GM18861 (cell line): ENCODE data around the gene TBXAS1.
"Not testable (repeated sequence)": the region's sequence is repeated elsewhere in the genome, so short reads cannot be mapped to it uniquely, and the experiment has no call there.

Experiments
- ATAC-seq: cut with Tn5 transposase; IDR thresholded peaks from one replicate; pipeline ENCODE4 v1.9.1; 2021; ENCODE audit not compliant: unreplicated experiment

The TBXAS1 gene

DNA sequence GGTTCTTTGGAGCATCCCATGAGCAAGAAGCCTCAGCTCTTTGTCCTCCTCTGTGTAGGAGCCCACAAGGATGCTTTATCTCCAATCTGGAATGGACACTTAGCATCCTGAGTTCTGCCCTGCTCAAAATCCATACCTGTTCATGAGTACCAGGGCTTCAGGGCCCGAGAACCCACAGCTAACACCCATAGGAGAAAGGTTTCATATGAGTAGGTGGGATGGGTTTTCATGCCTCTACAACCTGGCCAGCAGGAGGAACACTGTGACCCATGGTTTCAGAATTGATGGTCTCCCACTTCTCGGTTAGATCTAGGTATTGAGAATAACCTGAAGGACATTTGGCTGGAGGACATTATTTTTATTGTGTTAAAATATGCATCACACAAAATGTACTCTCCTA is 57.8 kb downstream of the TBXAS1 start:
- ATAC-seq: no peak

DNA sequence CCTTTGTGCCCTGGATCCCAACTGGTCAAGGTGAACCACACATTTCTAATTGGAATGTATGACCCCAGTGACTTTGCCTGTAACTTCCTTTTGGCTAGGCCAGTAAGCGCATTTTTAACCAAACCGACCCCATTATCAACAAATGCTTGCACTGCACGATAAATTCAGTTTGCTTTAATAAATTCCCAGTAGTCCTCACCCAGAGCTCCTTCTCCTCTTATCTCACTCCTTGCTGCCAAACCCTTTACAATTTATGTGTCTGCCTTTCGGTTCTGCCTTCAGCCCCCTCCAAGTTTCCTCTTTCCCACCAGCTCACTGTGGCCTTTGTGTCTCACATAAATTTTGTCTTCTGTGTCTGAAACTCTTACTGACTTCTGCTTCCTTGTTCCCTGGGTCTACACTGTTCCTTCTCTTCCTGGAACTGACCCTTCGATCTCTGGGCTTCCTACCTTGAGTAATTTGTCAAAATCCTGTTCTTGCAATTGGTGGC is 59.0 kb downstream of the TBXAS1 start:
- no peak for ATAC-seq

DNA sequence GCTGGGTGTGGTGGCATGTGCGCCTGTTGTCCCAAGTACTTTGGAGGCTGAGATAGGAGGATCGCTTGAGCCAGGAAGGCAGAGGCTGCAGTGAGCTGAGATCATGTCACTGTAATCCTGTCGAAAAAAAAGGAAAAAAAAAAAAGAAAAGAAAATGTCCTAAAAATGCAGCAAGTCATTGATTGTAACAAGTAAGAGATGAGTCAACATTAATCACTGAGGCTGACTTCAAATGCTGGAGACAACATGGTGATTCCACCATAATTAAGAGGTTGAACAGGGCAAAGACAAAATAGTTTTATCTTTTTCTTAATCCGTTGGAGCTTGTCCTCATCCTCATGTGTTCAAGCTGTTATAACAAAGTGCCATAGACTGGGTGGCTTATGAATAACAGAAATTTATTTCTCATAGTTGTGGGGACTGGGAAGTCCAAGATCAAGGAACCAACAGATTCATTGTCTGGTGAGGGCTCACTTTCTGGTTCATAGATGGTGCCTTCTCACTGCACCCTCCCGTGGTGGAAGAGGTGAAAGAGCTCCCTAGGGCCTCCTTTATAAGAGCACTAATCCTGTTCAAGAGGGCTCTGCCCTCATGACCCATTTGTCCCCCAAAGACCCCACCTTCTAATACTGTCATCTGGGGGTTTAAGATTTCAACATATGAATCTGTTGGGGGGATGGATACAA is 60.3 kb downstream of the TBXAS1 start:
- ATAC-seq: no peak

DNA sequence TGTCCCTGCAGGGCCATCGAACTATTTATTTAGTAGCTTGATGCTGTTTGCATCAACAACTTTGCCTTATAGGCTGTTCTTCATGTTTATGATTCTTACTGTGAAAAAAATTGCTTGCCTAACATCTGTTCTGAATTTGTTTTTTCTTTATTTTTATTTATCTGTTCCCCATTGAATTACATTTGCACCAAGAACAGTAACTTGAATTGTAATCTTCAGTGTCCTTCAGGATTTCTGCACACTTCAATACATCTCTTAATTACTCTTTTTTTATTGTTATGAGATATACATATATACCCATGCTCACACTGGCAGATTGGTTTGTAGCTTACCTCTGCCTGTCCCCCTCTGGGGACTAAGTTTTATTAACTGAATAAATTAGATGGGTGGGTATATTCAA is 64.4 kb downstream of the TBXAS1 start:
- no peak for ATAC-seq

DNA sequence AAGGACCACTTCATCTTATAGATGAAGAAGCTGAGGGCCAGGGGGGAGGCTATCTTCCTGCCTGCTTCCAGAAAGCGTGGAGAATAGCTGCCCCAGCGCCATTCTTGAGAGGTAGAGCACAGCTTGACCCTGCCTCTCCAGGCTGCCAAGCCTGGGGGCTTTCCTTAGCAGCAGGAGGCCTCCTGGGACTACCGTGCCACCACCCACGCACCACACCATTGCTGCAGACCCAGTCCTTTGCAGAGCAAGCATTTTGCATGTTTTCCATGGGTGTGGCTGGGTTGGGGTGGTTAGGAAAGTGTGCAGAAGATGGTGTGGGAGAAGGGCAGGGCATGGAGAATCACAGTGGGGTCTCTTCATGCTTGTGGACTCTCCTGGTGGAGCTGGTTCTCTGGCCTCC is 64.9 kb downstream of the TBXAS1 start:
- ATAC-seq: peak; percentile 63

DNA sequence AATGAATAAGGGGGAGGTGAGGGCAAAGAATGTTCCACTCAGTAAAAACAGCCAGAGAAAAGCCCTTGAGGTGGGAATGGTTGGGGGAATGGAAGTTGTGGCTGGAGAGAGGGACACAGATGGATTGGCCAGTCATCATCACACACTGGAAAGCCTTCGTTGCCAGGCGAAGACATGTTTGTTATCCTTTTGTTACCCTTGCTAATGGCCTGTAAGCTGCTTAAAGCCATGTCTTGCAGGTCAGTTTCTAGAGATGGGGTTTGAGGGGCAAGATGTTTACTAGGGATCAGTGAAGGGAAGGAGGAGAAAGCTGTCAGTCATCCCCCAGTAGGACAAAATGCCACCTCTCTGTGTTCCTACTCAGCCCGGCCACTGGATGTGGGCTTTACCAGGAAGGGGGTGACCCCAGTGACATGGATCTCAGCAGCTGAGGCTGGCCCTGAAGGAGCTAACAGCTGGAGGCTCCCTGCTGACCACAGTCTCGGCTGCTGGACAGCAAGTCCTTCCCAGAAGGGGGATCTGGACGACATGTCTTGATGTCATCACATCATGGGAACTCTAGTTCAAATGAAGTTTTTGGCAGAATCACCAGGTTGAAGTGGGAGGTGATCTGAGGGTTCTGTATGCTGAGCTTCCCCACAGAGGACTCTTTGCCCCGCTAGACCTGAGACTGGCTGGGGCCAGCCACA is 66.2 kb downstream of the TBXAS1 start:
- ATAC-seq: no peak

DNA sequence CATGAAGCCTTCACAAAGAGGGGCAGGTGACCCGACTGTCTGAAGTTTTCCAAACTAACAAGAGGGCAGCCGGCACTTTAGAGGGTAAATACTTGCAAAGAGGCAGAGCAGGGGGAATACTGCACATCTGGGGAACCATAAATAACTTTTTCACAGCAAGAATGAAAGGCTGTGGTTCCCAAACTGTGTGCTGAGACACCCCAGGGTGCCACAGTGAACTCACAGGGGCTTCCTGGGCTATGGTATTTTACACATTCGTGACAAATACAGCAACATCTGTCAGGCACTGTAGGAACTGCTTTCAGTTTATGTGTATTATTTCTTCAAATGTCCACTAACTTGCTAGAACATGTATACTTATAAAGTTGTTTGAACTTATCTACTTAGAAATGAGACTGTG is 67.2 kb downstream of the TBXAS1 start:
- no peak for ATAC-seq

DNA sequence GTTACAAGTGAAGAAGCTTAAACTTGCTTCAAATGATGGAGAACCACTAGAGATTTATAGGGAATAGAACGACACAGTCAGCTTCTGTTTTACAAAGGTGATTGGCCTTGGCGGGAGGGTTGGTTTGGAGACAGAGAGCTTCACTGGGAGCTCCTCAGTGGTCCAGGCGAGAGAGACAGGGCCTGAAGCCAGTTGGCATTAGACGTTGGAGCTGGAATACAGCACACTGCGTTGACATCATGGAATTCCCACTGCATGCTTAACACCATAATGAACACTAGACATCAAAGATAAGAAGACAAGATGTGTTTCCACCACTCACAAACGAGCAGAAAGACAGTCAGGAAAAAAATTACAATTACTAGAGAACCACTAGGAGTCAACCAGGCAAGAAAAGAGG is 67.8 kb downstream of the TBXAS1 start:
- ATAC-seq: no peak

DNA sequence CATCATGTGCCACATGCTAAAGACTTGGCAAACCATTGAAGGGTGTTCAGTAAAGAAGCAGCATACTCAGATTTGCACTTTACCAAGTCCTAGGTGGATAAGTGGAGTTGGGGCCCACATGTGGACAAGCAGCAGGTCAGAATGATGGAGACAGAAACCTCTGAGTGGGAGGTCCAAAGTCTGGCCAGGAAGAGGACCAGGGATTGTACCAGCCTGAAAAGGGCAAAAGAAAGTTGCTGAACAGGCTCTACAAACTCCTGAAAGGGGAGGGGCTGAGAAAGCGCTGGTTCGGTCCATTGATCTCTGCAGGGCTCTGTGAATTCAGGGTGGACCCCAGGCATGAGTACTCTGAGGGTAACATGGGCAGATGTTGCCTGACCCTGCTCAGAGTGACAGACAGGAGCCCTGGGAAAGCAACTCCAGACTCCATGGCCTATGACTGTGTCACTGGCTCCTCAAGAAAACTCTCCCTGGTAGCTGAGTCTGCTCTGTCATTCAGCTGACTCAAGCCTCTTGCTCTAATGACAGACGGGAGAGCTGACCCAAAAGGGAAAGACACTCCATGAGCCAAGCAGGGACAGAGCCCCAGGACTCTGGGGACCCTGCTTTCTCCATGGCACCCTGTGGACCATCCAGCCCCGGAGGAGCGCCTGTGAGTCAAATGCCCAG is 68.5 kb downstream of the TBXAS1 start:
- ATAC-seq: no peak

DNA sequence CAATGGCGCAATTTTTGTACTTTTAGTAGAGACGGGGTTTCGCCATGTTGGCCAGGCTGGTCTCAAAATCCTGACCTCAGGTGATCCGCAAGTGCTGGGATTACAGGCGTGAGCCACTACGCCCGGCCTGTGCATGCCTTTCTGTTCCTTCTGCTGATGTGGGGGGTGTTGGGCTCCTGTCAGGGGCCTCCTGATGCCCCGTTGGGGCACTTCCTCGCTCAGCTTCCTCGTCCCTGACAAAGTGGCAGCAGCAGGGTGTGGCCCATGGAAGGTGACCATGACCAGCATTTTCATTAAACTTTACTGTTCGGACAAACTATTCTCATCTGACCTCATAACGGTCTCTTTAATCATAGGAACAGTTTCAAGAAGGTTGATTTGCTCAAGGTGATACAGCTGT is 69.4 kb downstream of the TBXAS1 start:
- ATAC-seq: no peak

DNA sequence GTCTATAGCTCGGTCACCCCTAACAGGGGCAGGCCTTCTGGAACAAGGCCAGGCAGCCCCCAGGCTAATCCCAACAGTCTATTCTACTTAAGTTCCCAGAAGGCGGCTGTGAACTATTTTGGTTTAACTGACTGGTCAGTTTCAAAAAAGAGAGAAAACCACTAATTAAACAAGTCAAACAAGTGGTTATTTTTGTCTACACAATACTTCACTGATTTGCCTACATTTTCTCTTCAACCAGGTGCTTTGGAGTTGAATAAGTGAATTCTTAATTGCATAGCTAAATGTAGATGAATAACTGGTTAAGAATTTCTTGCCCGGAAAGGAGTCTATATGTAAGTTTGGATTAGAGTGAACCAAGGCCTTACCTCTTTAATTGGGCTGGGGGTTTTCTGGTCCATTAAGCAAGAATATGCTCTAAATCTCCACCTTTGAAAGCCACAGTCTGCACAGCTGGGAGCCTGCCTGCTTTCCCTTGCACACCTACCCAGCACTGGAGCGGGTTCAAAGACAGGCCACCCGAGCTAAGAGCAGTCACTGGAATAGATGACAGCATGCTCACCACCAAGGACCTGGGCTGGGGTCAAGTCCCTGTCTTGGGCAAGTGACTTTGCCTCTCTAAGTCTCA is 70.4 kb downstream of the TBXAS1 start:
- no peak for ATAC-seq

DNA sequence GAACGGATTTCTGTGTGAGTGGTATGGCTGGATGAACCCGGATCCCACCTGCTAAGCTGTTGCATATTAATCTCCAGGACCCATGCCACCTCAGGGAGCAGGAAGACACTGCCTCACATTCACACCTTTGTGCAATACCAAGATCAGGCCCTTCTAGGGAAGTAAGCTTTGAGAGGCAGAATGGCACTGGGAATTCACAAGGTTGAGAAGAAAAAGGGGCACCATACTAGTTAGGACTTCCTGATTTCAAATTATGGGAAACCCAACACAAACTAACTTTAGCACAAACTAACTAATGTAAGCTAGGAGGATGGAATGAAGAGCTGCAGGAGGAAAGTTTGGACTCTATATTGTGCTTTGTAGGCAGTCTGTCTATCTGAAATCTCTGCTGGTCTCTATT is 71.3 kb downstream of the TBXAS1 start:
- ATAC-seq: no peak

DNA sequence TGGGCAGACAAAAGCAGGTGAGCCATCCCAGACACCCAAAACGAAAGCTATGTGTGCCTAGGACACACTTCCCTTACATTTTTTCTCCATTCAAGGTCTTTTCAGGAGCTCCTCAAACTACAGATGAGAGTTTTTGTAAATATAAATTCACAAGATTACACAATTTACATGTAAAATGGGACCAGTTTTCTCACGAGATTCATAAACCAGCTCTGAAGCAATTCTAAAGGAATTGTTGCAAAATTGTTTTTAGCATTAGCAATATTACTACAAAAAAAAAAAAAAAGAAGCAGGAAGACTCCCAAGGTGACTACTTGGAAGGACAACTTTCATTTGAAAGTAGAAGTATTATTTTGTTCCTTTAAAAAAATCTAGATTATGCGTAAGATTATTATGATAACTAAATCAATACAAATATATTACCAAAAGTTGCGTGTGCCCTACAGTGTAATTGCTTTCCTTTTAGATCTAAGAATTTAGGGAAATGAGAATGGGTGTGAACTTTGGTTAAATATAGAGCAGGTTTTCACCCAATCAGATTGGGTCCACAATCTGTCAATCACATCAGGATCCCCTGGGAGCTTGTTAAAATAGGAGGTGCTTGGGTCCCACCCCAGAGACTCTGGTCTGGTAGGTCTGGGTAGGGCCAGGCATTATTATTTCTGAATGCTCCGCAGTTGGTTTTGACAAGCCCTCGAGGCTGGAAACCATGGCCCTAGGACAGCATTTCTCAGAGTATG is 72.2 kb downstream of the TBXAS1 start:
- ATAC-seq: no peak

DNA sequence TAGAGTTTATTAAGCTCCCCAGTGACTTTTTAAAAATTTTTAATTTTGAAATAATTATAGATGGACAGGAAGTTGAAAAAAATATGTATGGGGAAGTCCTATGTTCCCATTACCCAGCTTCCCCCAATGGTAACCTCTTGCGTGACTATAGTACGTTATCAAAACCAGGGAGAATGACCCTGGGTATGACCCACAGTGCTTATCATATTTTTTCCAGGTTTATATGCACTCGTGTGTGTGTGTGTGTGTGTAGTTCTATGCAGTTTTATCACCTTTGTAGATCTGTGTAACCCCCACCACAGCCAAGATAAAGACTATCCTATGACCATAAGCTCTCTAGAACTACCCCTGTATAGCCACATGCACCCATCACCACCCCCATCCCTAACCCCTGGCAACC is 72.8 kb downstream of the TBXAS1 start:
- ATAC-seq: no peak

DNA sequence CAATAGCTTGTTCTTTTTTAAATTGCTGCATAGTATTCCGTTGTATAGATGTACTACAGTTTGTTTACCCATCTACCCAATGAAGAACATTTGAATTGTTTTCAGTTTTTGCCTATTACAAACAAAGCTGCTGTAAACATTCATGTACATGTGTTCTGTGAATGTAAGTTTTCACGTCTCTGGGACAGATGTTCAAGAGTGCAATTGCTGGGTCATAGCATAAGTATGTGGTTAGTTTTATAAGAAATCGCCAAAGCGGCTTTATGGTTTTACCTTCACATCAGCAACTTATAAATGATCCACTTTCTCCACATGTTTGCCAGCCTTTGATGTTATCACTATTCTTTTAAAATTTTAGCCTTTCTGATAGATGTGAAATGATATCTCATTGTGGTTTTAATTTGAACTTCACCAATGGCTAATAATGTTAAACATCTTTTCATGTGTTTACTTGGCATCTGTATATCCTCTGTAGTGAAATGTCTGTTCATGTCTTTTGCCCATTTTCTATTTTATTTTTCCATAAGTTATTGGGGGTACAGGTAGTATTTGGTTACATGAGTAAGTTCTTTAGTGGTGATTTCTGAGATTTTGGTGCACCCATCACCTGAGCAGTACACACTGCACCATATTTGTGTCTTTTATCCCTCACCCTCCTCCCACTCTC is 73.5 kb downstream of the TBXAS1 start:
- no peak for ATAC-seq

DNA sequence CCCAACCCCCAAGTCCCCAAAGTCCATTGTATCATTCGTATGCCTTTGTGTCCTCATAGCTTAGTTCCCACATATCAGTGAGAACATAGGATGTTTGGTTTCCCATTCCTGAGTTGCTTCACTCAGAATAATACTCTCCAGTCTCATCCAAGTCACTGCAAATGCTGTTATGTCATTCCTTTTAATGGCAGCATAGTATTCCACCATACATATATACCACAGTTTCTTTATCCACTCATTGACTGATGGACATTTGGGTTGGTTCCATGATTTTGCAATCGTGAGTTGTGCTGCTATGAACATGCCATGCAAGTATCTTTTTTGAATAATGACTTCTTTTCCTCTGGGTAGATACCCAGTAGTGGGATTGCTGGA is 74.0 kb downstream of the TBXAS1 start:
- not testable (repeated sequence) for ATAC-seq

DNA sequence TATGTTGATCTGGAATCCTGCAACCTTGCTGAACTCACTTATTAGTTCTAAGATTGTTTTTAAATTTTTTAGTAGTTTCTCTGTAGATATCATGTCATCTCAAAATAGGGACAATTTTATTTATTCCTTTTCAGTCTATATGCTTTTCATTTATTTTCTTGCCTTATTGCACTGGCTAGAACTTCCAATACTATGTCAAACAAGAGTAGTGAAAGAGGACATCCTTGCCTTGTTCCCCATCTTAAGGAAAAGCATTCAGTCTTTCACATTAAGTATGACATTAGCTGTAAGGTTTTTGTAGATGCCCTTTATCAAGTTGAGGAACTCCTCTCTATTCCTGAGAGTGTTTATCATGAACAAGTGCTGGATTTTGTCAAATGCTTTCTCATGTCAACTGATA is 77.8 kb downstream of the TBXAS1 start:
- no peak for ATAC-seq

DNA sequence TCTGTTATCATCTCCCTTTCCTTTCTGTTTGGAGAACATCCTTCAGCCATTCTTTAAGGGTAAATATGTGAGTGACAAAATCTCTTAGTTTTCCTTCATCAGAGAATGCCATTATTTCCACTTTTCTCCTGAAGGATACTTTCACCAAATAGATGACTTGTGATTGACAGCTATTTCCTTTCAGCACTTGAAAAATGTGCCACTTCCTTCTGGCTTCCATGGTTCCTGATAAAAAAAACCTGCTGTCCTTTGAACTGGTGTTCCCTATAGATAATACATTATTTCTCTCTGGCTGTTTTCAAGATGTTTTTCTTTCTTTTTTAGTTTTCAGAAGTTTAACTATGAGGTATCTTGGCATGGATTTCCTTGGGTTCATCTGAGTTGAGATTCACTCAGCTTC is 79.7 kb downstream of the TBXAS1 start:
- no peak for ATAC-seq

DNA sequence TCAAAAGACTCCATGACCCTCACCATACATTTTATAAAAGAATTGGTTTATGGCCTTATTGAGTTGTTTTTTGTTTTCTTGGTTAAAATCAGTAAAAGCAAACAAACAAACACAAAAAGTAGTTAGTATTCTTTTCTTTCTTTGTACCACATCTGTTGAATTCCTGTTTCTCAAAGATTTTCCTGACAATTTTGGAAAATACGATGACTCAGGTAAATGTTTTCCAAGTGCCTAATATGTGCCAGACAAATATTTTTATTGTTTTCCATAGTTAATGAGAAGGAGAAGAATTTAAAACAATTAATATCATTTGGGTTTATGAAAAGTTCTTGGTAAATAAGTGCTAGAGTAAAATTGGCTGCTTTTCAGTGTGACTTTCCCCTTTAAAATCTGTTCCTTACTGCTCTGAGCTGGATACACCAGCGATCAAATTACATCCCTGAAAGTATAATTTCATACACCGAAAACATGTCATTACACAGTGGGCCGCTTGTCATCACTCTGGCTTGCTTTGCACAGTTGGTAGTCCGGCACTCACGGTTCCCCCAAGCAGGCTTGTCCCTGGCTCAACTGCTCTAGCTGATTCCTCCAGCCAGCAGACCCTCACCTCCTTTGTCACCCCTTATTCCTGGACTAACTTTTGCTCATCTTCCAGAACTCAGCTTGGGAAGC is 80.5 kb downstream of the TBXAS1 start:
- no peak for ATAC-seq
